DOHH2 (cell line): ENCODE measurements around the gene ETS2.

Source experiments
- CTCF ChIP-seq: fragments of 200-600 bp; sonication (generic); IDR thresholded peaks from one replicate; pipeline ENCODE4 v1.5.1; 2014; ENCODE audit warnings: antibody characterized with exemption, mild to moderate bottlenecking, low read depth, low read length; ENCODE audit not compliant: poor library complexity, severe bottlenecking
- EZH2phosphoT487 ChIP-seq: fragments of 200-600 bp; sonication (generic); IDR thresholded peaks from 2 replicates; pipeline ENCODE4 v1.6.1; 2017; ENCODE audit warnings: borderline replicate concordance, mild to moderate bottlenecking, antibody characterized with exemption, low read length, moderate library complexity, mixed read lengths

- TF ChIP-seq CTCF, result no peak
- TF ChIP-seq EZH2phosphoT487, result no peak
Measured at GRCh38 chr21:38800924-38801744, 4.6 kb upstream of the ETS2 start.
